ENCODE data around the gene UBL4A.
A peak's percentile ranks its signal among the peaks of the same experiment; 100 is the strongest.
"Not testable (repeated sequence)": the region's sequence is repeated elsewhere in the genome, so short reads cannot be mapped to it uniquely, and the experiment has no call there.

Gene UBL4A

DNA sequence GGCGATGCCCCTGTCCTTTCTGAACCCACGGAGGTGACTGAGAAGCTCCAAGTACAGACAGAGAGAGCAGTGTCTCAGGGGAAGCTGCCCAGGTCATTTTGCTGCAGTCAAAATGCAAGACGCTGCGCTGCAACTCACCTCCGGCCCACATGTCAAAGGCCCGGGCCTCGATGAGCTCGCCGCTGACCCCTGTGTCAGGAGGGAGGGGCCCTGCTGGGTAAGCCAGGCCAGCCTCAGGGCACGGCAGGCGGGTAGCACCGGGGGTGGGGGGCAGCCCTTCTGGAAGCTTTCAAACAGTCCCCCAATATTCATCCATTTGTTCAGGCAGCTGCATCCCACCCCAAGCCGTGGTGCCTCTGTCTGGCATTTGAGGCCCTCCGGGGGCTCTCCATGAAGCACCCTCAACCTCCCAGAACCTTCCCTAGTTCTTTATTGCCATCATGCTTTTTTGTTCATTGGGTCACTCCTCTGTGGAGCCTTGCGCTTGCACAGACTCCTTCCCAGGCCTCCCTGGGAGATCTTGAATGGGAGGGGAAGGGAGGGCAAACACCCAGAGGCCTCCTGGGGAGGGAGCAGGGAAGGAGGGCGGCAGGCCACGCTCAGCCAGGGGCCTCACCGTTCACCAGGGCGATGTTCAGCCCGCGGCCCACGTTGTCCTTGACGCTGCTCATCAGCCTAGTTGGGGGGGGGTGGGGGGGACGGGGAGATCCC is 21.4 kb upstream of the UBL4A start:
- no peak for DNase-seq (ENCODE audit: low read depth)

DNA sequence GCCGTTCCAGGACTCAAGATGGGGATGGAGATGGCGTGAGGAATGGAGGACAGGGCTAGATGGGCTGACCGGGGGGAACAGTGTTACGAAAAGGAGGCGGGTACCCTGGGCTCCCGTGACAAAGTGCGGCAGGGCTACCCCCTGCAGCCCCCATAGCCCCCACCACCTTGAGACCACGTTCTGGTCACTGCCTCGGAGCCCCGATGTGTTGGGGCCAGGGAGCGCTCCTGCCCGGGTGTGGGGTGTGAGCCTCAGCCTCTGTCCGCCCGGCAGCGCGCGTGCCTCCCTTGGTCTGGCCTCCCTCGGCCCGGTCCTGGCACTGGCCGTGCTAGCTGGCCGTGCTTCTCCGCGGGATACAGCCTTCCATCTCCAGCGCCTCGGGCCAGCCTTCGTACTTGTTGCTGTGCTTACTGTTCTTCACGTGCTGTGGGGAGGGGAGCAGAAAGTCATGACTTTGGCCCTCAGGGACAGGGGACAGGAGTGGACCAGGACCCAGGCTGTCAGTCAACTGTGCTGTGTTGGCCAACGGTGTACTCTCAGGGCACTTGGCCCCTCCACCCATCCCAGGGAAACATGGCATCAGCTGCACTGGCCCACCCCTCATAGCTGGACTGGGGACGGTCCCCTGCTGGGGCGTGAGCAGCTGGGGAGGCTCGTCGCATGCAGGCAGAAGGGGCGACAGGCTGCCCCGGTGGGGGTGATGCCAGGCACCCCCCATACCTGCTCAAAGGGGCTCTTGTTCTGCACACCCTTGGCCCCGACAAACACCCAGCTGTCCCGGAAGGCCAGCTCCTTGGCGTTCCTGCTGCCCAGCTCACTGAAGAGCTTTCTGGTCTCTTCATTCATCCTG is 20.3 kb upstream of the UBL4A start:
- DNase-seq (ENCODE audit: low read depth): no peak

- DNase-seq (ENCODE audit: low read depth): no peak
Measured at GRCh38 chrX:154505734-154506133, 19.3 kb upstream of the UBL4A start.

GRCh38 chrX:154502989-154503388 is 16.6 kb upstream of the UBL4A start:
- DNase-seq (ENCODE audit: low read depth): no peak

GRCh38 chrX:154502098-154502497 is 15.7 kb upstream of the UBL4A start:
- no peak for DNase-seq (ENCODE audit: low read depth)

DNA sequence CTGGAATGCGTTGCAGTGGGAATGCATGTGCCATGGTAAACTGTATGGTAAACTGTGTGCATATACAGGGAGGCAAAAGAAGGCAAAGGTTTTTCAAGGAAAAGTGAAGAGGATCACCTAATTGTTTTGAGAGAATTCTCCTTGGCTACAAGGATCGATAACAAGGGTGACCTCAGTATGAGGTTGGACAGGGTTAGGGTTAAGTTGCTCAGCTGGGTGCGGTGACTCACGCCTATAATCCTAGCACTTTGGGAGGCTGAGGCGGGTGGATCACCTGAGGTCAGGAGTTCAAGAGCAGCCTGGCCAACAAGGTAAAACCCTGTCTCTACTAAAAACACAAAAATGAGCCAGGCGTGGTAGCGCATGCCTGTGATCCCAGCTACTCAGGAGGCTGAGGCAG is 15.0 kb upstream of the UBL4A start:
- not testable (repeated sequence) for DNase-seq (ENCODE audit: low read depth)

DNA sequence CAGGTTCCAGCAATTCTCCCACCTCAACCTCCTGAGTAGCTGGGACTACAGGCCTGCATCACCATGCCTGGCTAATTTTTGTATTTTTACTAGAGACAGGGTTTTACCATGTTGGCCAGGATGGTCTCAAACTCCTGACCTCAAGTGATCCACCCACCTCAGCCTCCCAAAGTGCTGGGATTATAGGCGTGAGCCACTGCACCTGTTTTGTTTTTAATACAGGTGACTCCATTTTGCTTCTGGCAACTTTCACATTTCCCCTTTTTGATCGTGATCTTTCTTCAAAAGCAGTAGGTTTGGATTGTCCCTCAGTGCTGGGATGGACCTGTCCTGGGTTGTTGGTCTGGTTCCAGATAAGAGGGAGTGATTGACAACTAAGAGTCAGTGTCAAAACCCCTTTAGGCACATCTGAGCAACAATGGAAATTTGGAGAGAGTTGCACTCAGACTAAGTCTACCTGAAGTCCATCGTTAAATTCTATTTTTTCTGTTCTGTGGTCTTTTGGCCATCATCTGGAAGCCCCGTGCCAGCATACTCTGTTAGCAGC is 10.2 kb upstream of the UBL4A start:
- not testable (repeated sequence) for DNase-seq (ENCODE audit: low read depth)

GRCh38 chrX:154495472-154495922 is 9.1 kb upstream of the UBL4A start:
- DNase-seq (ENCODE audit: low read depth): no peak

DNA sequence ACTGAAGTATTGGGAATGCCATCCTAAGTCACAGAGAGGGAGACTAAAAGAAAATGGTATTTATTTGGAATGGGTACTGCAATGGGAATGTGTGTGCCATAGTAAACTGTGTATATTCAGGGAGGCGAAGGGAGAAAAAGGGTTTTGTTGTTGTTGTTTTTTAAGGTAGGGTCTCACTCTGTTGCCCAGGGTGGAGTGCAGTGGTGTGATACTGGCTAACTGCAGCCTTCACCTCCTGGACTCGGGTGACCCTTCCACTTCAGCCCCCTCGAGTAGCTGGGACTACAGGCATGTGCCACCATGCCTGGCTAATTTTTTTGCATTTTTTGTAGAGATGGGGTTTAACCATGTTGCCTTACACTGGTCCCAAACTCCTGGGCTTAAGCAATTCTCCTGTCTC is 8.3 kb upstream of the UBL4A start:
- no peak for DNase-seq (ENCODE audit: low read depth)

DNA sequence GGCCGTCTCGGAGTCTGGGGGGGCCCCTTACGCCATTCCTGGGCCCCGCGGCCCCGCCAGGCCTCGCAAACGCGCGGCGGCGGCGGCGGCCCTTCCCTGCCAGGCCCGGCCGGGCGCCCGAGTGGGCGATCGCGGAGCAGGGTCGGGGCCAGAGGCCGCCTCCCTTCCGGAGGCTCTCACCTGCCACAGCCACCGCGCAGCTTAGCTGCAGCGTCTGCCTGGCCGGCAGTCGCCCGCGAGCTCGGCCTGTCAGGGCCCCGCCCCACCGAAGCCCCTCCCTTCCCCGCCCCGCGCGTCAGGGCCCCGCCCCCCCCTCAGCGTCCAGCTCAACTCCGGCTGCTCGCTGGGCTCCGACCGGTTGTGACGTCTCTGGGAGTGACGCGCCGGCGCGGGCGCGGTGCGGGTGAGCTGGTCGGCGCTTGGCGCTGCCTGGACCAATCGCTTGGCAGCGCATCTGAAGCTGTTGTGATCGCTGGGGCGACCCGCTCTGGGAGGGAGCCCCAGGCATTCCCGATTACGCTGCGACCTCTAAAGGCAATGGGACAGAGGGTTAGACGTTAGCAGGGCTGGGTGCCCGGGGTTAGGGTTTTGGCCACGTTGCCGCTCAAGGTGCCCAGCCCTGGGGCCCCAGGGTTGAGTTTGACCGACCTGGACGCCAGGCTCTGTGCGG is 4.1 kb upstream of the UBL4A start, which contains the start of gene SLC10A3:
SLC10A3 (minus strand) TSS at position 216 of the 670 bp plus-strand sequence. CDS start 1,689 bp downstream, outside the sequence.
- DNase-seq (ENCODE audit: low read depth): peak; percentile 85

- DNase-seq (ENCODE audit: low read depth): no peak
Measured at GRCh38 chrX:154490021-154490413, 3.6 kb upstream of the UBL4A start.

GRCh38 chrX:154489182-154489581 is 2.8 kb upstream of the UBL4A start:
- no peak for DNase-seq (ENCODE audit: low read depth)

- DNase-seq (ENCODE audit: low read depth): no peak
Measured at GRCh38 chrX:154488336-154489075, 2.1 kb upstream of the UBL4A start.

DNA sequence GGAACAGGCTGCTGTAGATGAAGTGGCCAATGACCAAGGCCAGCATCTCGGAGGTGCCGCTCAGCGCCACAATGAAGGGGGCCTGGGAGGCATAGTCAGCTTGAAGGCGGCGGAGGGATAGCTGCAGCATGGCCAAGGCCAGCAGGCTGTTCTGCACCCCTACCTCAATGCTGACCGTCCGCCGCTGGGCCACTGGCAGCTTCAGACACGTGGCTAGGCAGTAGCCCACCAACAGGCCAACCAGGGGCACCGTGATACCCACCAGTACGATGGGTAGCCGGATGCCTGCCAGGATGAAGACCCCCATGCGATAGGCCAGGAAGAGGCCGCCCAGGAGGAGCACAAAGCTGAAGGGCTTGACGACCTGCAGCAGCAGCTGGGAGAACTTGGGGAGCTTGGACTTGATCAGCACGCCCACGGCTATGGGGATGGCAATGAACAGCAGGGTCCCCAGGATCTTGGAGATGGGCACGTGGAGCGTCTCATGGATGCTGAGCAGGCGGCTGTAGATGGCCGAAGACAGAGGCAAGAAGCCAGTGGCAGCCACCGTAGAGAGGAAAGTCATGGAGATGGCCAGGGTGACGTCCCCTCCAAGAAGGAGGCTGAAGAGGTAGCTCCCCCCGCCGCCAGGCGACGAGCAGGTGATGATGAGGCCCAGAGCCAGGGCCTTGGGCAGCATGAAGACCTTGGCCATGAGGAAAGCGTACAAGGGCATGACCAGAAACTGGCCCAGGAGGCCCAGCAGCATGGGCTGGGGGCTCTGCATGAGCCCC is 1.3 kb upstream of the UBL4A start:
- no peak for DNase-seq (ENCODE audit: low read depth)

- no peak for DNase-seq (ENCODE audit: low read depth)
Measured at GRCh38 chrX:154486052-154486395, 391 bp downstream of the UBL4A start.

DNA sequence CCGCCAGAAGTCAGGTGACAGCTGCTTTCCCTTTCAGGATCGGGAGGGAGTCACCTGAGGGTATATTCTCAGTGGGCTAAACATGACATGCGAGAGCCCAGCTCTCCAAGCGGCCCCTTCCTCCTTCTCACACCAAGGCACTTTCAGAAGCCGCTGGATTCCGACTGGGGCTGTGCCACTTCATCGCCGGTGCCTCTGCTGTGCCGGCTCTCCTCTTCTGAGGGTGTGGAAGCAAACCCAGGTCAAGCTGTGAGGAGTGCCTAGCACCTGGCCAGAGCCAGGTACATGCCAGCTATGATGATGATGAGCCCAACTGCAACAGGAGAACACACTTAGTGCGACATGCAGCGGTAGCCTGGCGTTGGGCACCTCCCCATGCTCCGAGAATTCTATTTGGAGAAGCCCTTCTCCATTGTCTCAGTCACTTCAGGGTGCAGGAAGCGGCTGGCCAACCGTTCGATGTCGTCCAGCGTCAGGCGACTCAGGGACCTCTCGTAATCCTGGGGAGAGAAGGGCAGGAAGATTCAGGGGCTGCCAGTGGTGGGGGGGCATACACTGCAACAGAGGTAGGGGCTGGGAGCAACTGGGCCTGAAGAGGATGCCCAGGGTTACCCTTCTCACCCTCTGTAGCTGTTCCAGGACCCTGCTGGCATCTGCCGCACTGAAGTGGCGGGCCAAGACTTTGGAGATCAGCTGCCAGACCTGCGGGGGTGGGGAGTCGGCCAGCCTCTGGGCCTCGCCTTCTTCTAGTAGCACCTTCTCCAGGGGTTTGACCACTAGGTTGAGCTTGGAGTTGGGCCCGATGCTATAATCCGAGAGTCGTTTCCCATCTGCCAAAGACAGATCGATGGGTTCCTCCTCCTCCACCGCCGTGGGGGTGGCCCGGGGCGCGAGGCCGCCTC is 1.0 kb downstream of the UBL4A start:
- DNase-seq (ENCODE audit: low read depth): no peak

DNA sequence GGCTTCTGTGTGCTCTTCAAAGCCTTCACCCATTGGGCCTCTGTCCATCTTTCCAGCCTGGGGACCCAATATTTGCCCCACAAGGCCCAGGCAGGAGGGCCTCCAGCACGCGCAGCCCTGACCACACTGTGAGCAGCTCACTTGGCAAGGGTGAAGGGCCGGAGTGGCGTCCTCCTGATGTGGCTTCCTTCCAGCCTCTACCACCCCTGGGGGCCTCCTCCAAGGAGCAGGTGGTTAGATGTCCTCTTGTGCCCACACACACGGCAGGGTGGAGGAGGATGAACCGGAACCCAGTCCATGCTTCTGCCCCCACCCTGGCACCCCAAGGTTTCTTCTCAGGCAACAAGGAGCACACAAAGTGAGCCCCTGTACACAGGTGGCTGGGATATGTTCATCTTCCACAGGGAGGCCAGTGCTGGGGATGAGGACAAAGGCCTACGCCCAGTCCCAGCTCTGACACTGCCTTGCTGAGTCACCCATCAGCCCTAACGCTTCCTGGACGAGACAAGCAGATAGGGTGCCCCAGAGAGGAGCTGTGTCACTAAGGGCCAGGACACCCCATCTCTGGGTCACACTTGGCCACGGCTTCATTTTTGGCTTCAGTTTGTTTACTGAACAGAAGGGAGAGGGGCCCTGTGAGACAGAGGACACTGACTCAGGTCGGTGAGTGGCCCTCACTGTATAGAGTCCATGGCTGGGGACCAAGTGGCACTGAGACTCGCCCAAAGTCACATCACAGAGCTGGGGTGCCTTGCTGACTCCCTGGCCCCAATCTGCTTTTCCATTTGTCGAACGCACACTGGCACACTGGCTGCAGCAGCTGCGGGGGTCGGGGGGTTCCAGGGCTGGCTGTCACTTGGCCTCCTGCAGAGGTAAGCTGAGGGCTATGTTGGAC is 1.9 kb downstream of the UBL4A start:
- DNase-seq (ENCODE audit: low read depth): no peak

DNA sequence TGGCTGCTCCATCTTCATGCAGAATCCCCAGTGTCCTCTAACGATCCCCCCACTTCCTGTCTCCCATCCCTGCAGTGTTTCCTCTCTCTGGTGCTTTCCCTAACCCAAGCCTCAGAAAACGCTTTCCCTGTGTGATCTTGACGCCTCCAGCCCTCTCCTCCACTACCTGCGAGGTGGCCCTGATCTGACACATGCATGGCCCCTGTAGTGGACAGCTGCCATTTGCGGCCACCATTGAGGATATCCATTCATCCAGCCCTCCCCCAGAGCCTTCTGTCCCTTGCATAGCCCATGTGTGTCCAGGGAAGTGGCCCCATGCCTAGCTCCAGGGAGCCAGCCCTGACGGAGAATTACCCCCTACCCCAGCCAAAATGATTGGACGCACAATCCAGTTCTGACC is 3.1 kb downstream of the UBL4A start:
- DNase-seq (ENCODE audit: low read depth): no peak

DNA sequence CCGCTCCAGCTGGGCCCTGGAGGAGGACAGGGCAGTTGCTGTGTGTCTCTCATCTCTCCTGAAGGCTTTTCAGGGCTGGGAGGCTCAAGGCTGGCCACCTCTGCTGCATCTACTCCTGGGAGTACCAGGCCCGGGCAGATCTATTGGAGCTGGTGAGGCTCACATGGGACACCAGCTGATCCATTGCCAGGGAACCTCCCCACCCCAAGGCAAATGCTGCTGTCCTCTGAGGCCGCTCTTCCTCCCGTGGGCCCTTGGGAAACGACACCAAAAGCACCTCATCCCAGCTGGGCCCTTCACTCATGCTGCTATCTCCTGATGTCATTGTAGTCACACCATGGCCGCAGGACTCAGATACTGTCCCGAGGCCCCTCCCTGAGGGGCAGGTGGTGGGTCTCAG is 3.6 kb downstream of the UBL4A start:
- DNase-seq (ENCODE audit: low read depth): no peak
